ENCODE data around the gene ABCC1.

The ABCC1 gene

GRCh38 chr16:16143931-16144330 lies 194.5 kb downstream of the ABCC1 start:
- no peak overlapping the region for H2AFZ ChIP-seq (ENCODE audit: low read length)
- H3K79me2 ChIP-seq (ENCODE audit: insufficient read depth, low read length) = no peaks in the 10 kb centered on the region
- no peaks in the 10 kb centered on the region for H4K20me1 ChIP-seq (ENCODE audit: insufficient read depth, low read length)
- no peak overlapping the region for H3K4me2 ChIP-seq (ENCODE audit: low read length)
- peaks cover 61% of the 10 kb centered on the region for H3K36me3 ChIP-seq (ENCODE audit: insufficient read depth, low read length)
- H3K4me3 ChIP-seq (ENCODE audit: low read depth, low read length, poor library complexity, severe bottlenecking) = no peak overlapping the region
- no peak overlapping the region for H3K9ac ChIP-seq (ENCODE audit: low read length)
- no peaks in the 10 kb centered on the region for H3K9me2 ChIP-seq (ENCODE audit: low read depth, low read length)
- TF ChIP-seq, protein P1, sequence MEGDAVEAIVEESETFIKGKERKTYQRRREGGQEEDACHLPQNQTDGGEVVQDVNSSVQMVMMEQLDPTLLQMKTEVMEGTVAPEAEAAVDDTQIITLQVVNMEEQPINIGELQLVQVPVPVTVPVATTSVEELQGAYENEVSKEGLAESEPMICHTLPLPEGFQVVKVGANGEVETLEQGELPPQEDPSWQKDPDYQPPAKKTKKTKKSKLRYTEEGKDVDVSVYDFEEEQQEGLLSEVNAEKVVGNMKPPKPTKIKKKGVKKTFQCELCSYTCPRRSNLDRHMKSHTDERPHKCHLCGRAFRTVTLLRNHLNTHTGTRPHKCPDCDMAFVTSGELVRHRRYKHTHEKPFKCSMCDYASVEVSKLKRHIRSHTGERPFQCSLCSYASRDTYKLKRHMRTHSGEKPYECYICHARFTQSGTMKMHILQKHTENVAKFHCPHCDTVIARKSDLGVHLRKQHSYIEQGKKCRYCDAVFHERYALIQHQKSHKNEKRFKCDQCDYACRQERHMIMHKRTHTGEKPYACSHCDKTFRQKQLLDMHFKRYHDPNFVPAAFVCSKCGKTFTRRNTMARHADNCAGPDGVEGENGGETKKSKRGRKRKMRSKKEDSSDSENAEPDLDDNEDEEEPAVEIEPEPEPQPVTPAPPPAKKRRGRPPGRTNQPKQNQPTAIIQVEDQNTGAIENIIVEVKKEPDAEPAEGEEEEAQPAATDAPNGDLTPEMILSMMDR (IDR thresholded peaks at IDR 0.05; ENCODE audit: low read length) = no peak
- TF ChIP-seq EZH2 (IDR thresholded peaks at IDR 0.05; ENCODE audit: borderline replicate concordance, low read length) = no peak
- H3K27me3 ChIP-seq (ENCODE audit: insufficient read depth, low read length) = no peaks in the 10 kb centered on the region
- no peaks in the 10 kb centered on the region for H3F3A ChIP-seq (ENCODE audit: insufficient read depth, low read length)
- no peaks in the 10 kb centered on the region for H3K9me3 ChIP-seq (ENCODE audit: low read length)
- no peak overlapping the region for H3K27ac ChIP-seq (ENCODE audit: low read depth, low read length, poor library complexity, severe bottlenecking)
- no peaks in the 10 kb centered on the region for H3K4me1 ChIP-seq (ENCODE audit: insufficient read depth, low read length, severe bottlenecking)

- no peaks in the 10 kb centered on the region for H3K79me2 ChIP-seq (ENCODE audit: insufficient read depth, low read length)
- no peak overlapping the region for H3K9ac ChIP-seq (ENCODE audit: low read length)
- no peaks in the 10 kb centered on the region for H3F3A ChIP-seq (ENCODE audit: insufficient read depth, low read length)
- H3K4me1 ChIP-seq (ENCODE audit: insufficient read depth, low read length, severe bottlenecking) = no peaks in the 10 kb centered on the region
- H3K27me3 ChIP-seq (ENCODE audit: insufficient read depth, low read length) = no peaks in the 10 kb centered on the region
- no peaks in the 10 kb centered on the region for H4K20me1 ChIP-seq (ENCODE audit: insufficient read depth, low read length)
- H2AFZ ChIP-seq (ENCODE audit: low read length) = no peak overlapping the region
- H3K36me3 ChIP-seq (ENCODE audit: insufficient read depth, low read length) = peaks cover 57% of the 10 kb centered on the region
- H3K4me3 ChIP-seq (ENCODE audit: low read depth, low read length, poor library complexity, severe bottlenecking) = no peak overlapping the region
- no peaks in the 10 kb centered on the region for H3K9me3 ChIP-seq (ENCODE audit: low read length)
- no peak overlapping the region for H3K4me2 ChIP-seq (ENCODE audit: low read length)
- TF ChIP-seq EZH2 (IDR thresholded peaks at IDR 0.05; ENCODE audit: borderline replicate concordance, low read length) = no peak
- TF ChIP-seq, protein P1 (IDR thresholded peaks at IDR 0.05; ENCODE audit: low read length) = no peak
- no peak overlapping the region for H3K27ac ChIP-seq (ENCODE audit: low read depth, low read length, poor library complexity, severe bottlenecking)
- H3K9me2 ChIP-seq (ENCODE audit: low read depth, low read length) = no peaks in the 10 kb centered on the region
Observed at GRCh38 chr16:16144416-16144815, 195.0 kb downstream of the ABCC1 start.

- H3K4me1 ChIP-seq (ENCODE audit: insufficient read depth, low read length, severe bottlenecking) = no peaks in the 10 kb centered on the region
- H3K4me3 ChIP-seq (ENCODE audit: low read depth, low read length, poor library complexity, severe bottlenecking) = no peak overlapping the region
- no peak overlapping the region for H3K27ac ChIP-seq (ENCODE audit: low read depth, low read length, poor library complexity, severe bottlenecking)
- no peak overlapping the region for H2AFZ ChIP-seq (ENCODE audit: low read length)
- no peaks in the 10 kb centered on the region for H4K20me1 ChIP-seq (ENCODE audit: insufficient read depth, low read length)
- peaks cover 49% of the 10 kb centered on the region for H3K36me3 ChIP-seq (ENCODE audit: insufficient read depth, low read length)
- no peak overlapping the region for H3K9ac ChIP-seq (ENCODE audit: low read length)
- H3K4me2 ChIP-seq (ENCODE audit: low read length) = no peak overlapping the region
- H3F3A ChIP-seq (ENCODE audit: insufficient read depth, low read length) = no peaks in the 10 kb centered on the region
- H3K9me2 ChIP-seq (ENCODE audit: low read depth, low read length) = no peaks in the 10 kb centered on the region
- no peaks in the 10 kb centered on the region for H3K9me3 ChIP-seq (ENCODE audit: low read length)
- TF ChIP-seq EZH2 (IDR thresholded peaks at IDR 0.05; ENCODE audit: borderline replicate concordance, low read length) = no peak
- TF ChIP-seq, protein P1 (IDR thresholded peaks at IDR 0.05; ENCODE audit: low read length) = no peak
- no peaks in the 10 kb centered on the region for H3K27me3 ChIP-seq (ENCODE audit: insufficient read depth, low read length)
- H3K79me2 ChIP-seq (ENCODE audit: insufficient read depth, low read length) = no peaks in the 10 kb centered on the region
Observed at GRCh38 chr16:16145286-16145685, 195.9 kb downstream of the ABCC1 start.
